Nephron progenitor cell (in vitro differentiated cells): ENCODE data around the gene CWC15.
A peak's percentile ranks its signal among the peaks of the same experiment; 100 is the strongest.
"Not testable (repeated sequence)": the region's sequence is repeated elsewhere in the genome, so short reads cannot be mapped to it uniquely, and the experiment has no call there.

Source experiments
- DNase-seq: peaks from one replicate; pipeline ENCODE4 v3.0.0; 2021
- H3K27ac Mint-ChIP-seq: 2 replicates; pipeline ENCODE4 v1.8.0; 2021; ENCODE audit warnings: mild to moderate bottlenecking, moderate library complexity, mixed read lengths
- H3K27me3 Mint-ChIP-seq: 2 replicates; pipeline ENCODE4 v1.8.0; 2021; ENCODE audit warnings: mild to moderate bottlenecking, low read depth, mixed read lengths; ENCODE audit not compliant: poor library complexity
- H3K36me3 Mint-ChIP-seq: 2 replicates; pipeline ENCODE4 v1.8.0; 2021; ENCODE audit warnings: low read depth, mixed read lengths
- H3K4me1 Mint-ChIP-seq: 2 replicates; pipeline ENCODE4 v1.8.0; 2021; ENCODE audit warnings: mixed read lengths
- H3K4me3 Mint-ChIP-seq: 2 replicates; pipeline ENCODE4 v1.8.0; 2021; ENCODE audit warnings: mild to moderate bottlenecking, moderate library complexity, mixed read lengths
- H3K9me3 Mint-ChIP-seq: 2 replicates; pipeline ENCODE4 v1.8.0; 2021; ENCODE audit warnings: mild to moderate bottlenecking, moderate library complexity, mixed read lengths
- TF ChIP-seq, protein P1 (sequence below): fragments of 200-600 bp; sonication (generic); IDR thresholded peaks from 2 replicates; pipeline ENCODE4 v1.5.0; 2021; ENCODE audit warnings: antibody characterized with exemption

CWC15 gene

GRCh38 chr11:94973099-94973968, at the start of gene CWC15, which contains the start of gene KDM4D:
Gene CWC15, minus strand, starts transcription at chr11:94973556. Its CDS starts 1,371 bp downstream, at chr11:94972185.
Gene KDM4D, plus strand, starts transcription at chr11:94973709. Its CDS starts 23,664 bp downstream, at chr11:94997373.
- peak within 1 kb of the TSS; percentile 99 for H3K27ac Mint-ChIP-seq
- peaks cover 4% of the 10 kb centered on the region for H3K27me3 Mint-ChIP-seq
- TF ChIP-seq, protein P1, sequence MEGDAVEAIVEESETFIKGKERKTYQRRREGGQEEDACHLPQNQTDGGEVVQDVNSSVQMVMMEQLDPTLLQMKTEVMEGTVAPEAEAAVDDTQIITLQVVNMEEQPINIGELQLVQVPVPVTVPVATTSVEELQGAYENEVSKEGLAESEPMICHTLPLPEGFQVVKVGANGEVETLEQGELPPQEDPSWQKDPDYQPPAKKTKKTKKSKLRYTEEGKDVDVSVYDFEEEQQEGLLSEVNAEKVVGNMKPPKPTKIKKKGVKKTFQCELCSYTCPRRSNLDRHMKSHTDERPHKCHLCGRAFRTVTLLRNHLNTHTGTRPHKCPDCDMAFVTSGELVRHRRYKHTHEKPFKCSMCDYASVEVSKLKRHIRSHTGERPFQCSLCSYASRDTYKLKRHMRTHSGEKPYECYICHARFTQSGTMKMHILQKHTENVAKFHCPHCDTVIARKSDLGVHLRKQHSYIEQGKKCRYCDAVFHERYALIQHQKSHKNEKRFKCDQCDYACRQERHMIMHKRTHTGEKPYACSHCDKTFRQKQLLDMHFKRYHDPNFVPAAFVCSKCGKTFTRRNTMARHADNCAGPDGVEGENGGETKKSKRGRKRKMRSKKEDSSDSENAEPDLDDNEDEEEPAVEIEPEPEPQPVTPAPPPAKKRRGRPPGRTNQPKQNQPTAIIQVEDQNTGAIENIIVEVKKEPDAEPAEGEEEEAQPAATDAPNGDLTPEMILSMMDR: no peak
- H3K4me1 Mint-ChIP-seq: peaks cover 30% of the 10 kb centered on the region
- DNase-seq: peak; percentile 92
- H3K36me3 Mint-ChIP-seq: peaks cover 32% of the 10 kb centered on the region
- peak within 1 kb of the TSS; percentile 99 for H3K4me3 Mint-ChIP-seq
- no peaks in the 10 kb centered on the region for H3K9me3 Mint-ChIP-seq

- H3K36me3 Mint-ChIP-seq, H3K27ac Mint-ChIP-seq, H3K9me3 Mint-ChIP-seq, DNase-seq, H3K4me1 Mint-ChIP-seq, H3K4me3 Mint-ChIP-seq, H3K27me3 Mint-ChIP-seq: not testable (repeated sequence)
Observed at GRCh38 chr11:95021468-95021867, 48.1 kb upstream of the CWC15 start.

DNA sequence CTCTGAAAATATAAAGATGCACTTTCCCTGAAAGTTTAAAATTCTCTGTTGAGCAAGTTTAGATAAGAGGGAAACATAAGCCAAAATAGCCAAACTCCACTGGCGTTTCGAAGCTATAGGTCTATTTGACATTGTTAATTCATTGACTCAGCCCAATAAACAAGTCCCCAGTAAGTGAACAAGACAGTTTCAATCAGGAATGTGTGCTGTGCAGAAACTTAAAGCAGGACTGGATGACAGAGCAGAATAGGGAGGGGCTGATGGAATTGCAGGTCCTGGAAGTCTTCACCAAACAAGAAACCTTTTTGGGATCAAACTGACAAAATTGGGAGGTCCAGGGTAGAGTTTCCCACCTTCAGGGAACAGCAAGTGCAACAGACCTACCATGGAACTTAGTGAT, 42.8 kb upstream of the CWC15 start:
- Mint-ChIP-seq H3K36me3 (no peaks in the 10 kb centered on the region), H3K27me3 (no peaks in the 10 kb centered on the region), H3K4me3 (no peak overlapping the region), H3K9me3 (no peaks in the 10 kb centered on the region), H3K27ac (peak overlapping the region; percentile 24), H3K4me1 (peaks cover 6% of the 10 kb centered on the region)
- DNase-seq: no peak
- TF ChIP-seq, protein P1: no peak

DNA sequence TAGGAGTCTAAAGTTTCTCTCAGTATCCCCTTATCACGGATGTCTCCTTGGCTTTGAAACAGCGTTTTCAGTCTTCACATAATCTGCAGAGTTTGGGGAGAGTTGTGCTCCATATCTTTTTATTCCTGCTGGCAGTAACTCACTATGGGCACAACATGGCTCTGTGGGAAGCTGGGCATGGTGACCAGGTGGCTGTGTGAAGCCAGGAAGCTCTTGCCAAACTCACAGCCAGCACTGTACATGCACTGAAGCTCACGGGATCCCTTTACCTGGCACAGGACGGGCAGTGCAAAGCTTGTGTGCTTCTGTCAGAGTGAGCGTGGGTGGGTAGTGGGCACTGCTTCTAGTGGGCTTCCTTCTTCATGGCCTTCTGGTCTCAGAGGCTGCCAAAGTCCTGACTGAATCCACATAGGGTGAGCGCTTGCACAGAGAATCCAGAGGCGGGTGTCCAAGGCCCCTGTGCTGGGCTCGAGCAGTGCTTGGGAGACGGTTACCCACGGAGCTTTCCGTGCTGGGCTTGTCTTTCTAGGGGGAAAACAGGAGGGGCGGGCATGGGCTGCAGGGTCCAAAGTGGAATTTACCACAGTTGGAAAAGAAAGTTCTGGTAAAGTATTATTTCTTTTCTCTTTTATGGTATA, 40.9 kb upstream of the CWC15 start:
- Mint-ChIP-seq H3K4me1 (peaks cover 6% of the 10 kb centered on the region), H3K27me3 (peaks cover 8% of the 10 kb centered on the region), H3K36me3 (no peaks in the 10 kb centered on the region), H3K4me3 (no peak overlapping the region), H3K9me3 (peaks cover under 1% of the 10 kb centered on the region), H3K27ac (no peak overlapping the region)
- no peak for DNase-seq
- TF ChIP-seq, protein P1: no peak

DNA sequence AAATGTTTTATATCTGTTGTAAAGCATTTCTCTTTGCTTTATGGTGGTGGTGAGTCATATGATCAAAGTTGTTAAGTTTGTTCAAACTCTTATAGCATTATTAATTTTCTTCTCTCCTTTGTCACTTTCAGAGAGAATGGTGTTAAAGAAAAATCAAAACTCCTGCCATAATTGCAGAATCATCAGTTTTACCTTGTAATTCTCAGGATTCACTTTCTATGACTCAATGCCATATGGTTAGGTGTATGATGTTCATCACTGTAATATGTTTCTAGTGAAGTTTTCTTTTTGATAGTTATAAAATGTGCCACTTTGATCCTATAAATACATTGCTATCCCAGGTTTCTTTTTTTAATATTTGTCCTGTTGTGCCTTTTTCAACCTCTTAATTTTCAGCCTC, 38.0 kb upstream of the CWC15 start:
- DNase-seq: no peak
- peaks cover 3% of the 10 kb centered on the region for H3K4me1 Mint-ChIP-seq
- H3K4me3 Mint-ChIP-seq: no peak overlapping the region
- TF ChIP-seq, protein P1: no peak
- H3K36me3 Mint-ChIP-seq: no peaks in the 10 kb centered on the region
- peaks cover 23% of the 10 kb centered on the region for H3K27me3 Mint-ChIP-seq
- peaks cover 22% of the 10 kb centered on the region for H3K9me3 Mint-ChIP-seq
- H3K27ac Mint-ChIP-seq: no peak overlapping the region

GRCh38 chr11:95005642-95006041, 32.3 kb upstream of the CWC15 start:
- DNase-seq: no peak
- no peaks in the 10 kb centered on the region for H3K4me1 Mint-ChIP-seq
- no peak overlapping the region for H3K4me3 Mint-ChIP-seq
- H3K9me3 Mint-ChIP-seq: peaks cover 22% of the 10 kb centered on the region
- peaks cover 26% of the 10 kb centered on the region for H3K27me3 Mint-ChIP-seq
- TF ChIP-seq, protein P1: no peak
- no peak overlapping the region for H3K27ac Mint-ChIP-seq
- no peaks in the 10 kb centered on the region for H3K36me3 Mint-ChIP-seq
